ENCODE results near the gene CRADD.
"Not testable (repeated sequence)": the region's sequence is repeated elsewhere in the genome, so short reads cannot be mapped to it uniquely, and the experiment has no call there.

The CRADD gene

DNA sequence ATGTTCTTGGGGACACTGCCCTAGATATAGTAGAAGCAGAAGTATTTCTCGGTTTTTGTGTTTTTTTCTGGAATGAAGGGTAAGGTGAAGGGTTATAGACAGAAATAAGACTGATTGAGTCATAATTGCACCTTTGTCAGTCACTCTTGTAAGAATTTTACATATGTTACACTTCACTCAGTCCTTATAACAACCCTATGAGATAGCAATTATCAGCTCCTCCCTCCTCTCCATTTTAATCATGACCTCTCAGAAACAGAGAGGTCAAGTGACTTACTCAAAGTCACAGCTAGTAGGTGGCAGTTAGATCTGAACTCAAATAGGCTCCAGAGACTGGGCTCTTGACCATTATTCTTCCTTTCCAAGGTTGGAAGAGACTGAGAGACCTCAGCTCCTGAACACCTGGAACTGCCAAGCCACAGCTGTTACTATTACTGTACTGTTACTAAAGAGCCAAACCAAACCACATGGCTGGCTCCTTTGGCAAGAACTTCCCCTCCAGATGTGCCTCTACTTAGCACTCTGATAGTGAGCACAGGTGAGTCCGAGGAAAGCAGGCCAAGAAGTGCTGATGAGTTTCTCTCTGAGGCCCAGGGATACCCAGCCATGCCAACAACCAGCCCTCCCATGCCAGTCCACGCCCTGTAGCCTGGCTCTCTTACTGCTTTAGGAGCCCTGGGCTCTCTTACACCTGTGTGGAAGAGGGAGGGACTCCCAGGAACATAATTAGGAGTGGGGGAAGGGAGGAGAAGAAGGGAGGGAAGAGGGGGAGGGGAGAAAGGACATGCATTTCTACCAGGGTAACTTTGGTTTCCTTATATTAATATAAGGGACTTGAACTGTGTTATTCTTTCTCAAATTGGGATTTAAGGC, 121.3 kb downstream of the CRADD start:
- no peak for DNase-seq (ENCODE audit: low read depth in 1 of 2, low spot score in 1 of 2)
- H3K4me3 ChIP-seq (replicated peaks; ENCODE audit: insufficient read depth, low read length): no peak overlapping the region
- H3K27ac ChIP-seq (replicated peaks): no peak overlapping the region
- H3K27me3 ChIP-seq (ENCODE audit: insufficient read depth, poor library complexity, severe bottlenecking): no peaks in the 10 kb centered on the region
- TF ChIP-seq CTCF (IDR thresholded peaks at IDR 0.05; ENCODE audit: insufficient read depth, low read length): no peak
- no peak for TF ChIP-seq REST (IDR thresholded peaks at IDR 0.05; ENCODE audit: insufficient replicate concordance, low read depth)
- no peak for TF ChIP-seq GABPA (IDR thresholded peaks at IDR 0.05; ENCODE audit: low read depth)
- TF ChIP-seq POLR2AphosphoS5 (IDR thresholded peaks at IDR 0.05; ENCODE audit: low read depth): no peak
- TF ChIP-seq SPI1 (IDR thresholded peaks at IDR 0.05; ENCODE audit: borderline replicate concordance, low read depth): no peak

- not testable (repeated sequence) for H3K27me3 ChIP-seq (ENCODE audit: insufficient read depth, poor library complexity, severe bottlenecking)
These were observed 124.5 kb downstream of the CRADD start for GRCh38 chr12:93801666-93802065.

DNA sequence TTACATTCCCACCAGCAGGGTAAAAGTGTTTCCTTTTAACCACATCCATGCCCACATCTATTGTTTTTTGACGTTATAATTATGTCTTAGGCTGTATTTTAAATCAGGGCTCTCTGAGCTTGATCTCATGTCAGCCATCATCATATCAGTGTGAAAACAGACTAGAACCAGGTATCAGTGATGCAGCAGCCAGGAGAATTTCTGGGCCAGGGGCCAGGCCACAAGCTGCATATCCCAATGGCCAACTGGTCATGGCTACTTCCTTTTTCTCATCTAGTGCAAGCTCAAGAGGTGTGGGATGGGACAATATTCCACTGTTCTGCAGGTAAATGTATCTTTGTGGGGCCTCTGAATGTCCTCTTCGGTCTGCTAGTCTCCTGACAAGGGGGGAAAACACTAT, 125.1 kb downstream of the CRADD start:
- DNase-seq (ENCODE audit: low read depth in 1 of 2, low spot score in 1 of 2): no peak

More at GRCh38 chr12:93801666-93802065, 124.5 kb downstream of the CRADD start:
- not testable (repeated sequence) for DNase-seq (ENCODE audit: low read depth in 1 of 2, low spot score in 1 of 2); H3K27ac ChIP-seq (replicated peaks); H3K4me3 ChIP-seq (replicated peaks; ENCODE audit: insufficient read depth, low read length)

DNA sequence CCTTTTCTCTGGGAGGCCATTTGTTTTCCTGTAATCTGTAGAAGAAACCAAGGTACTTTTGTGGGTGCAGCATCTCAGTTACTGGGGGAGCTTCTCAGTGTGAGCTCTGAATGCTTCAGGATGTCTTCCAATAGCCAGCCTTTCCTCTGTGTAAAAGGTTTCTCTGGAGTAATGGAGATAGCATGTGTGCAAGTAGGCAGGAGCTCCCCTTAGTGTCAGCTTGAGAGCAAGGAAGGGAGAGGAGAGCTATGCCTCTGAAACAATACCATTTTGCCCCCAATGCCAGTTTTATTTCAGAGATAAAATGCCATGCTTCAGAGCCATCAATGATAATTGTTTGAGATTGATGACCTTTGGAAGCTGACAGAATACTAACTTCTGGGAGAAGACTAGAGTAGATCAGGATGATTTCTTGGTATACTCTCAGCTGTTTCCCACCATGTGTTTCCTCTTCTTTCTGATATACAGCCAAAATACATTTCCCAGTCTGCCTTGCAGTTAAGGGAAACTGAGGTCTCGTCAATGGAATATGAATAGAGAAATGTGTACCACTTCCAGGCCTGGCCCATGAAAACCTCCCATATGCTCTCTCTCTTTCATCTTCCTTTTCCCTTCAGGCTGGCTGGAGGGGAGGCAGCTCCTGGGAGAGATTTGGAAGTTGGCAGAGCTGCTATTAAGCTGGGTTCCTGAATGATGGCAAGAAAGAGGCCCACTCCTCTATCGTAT, 125.7 kb downstream of the CRADD start:
- no peak overlapping the region for H3K4me3 ChIP-seq (replicated peaks; ENCODE audit: insufficient read depth, low read length)
- no peaks in the 10 kb centered on the region for H3K27me3 ChIP-seq (ENCODE audit: insufficient read depth, poor library complexity, severe bottlenecking)
- TF ChIP-seq REST (IDR thresholded peaks at IDR 0.05; ENCODE audit: insufficient replicate concordance, low read depth) (no peak), SPI1 (IDR thresholded peaks at IDR 0.05; ENCODE audit: borderline replicate concordance, low read depth) (no peak), POLR2AphosphoS5 (IDR thresholded peaks at IDR 0.05; ENCODE audit: low read depth) (no peak), GABPA (IDR thresholded peaks at IDR 0.05; ENCODE audit: low read depth) (no peak), CTCF (IDR thresholded peaks at IDR 0.05; ENCODE audit: insufficient read depth, low read length) (no peak)
- no peak for DNase-seq (ENCODE audit: low read depth in 1 of 2, low spot score in 1 of 2)
- no peak overlapping the region for H3K27ac ChIP-seq (replicated peaks)

More for the DNA sequence above, 125.1 kb downstream of the CRADD start:
- no peak overlapping the region for H3K27ac ChIP-seq (replicated peaks)
- no peaks in the 10 kb centered on the region for H3K27me3 ChIP-seq (ENCODE audit: insufficient read depth, poor library complexity, severe bottlenecking)
- no peak overlapping the region for H3K4me3 ChIP-seq (replicated peaks; ENCODE audit: insufficient read depth, low read length)
- no peak for TF ChIP-seq CTCF (IDR thresholded peaks at IDR 0.05; ENCODE audit: insufficient read depth, low read length)
- TF ChIP-seq POLR2AphosphoS5 (IDR thresholded peaks at IDR 0.05; ENCODE audit: low read depth): no peak
